Measurements from ENCODE around the gene TSHZ2.
"Not testable (repeated sequence)": the region's sequence is repeated elsewhere in the genome, so short reads cannot be mapped to it uniquely, and the experiment has no call there.

TSHZ2 gene

DNA sequence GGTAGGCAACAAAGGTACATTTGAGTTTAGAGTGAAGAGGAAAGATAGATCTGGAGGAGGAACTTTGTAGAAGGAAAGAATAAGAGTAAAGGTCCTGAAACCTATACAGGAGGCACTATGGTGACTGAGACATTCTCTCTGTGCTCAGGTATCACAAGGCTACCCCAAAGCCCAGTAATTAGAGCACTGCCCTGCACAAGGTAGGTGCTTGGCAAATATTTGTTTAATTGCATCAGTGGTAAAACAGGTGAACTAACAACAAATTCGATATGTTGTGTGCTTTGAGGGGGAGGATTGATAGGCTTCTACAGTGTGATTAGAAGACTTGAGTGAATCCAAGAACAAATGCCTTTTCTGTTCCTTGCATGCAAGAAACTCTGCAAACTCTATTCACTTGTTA lies 6.8 kb upstream of the TSHZ2 start:
- DNase-seq: no peak

DNA sequence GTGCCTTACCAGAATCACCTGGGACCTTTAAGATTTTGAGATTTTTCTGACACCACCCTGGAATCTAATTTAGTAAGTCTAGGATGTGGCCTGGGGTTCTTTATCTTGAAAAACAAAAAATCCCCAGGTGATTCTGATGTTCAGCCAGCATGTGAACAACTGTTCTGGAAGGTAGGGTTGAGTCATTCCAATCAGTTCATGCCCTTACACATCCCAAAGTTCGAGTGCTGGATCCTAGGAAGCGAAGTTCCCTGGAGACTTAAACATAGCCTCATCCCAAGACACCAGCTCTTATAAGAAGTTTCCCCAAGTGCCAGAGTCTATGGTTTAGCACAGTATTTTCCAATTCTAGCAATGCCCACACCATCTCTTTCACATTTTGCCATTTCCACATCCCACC lies 6.3 kb upstream of the TSHZ2 start:
- DNase-seq: no peak

DNA sequence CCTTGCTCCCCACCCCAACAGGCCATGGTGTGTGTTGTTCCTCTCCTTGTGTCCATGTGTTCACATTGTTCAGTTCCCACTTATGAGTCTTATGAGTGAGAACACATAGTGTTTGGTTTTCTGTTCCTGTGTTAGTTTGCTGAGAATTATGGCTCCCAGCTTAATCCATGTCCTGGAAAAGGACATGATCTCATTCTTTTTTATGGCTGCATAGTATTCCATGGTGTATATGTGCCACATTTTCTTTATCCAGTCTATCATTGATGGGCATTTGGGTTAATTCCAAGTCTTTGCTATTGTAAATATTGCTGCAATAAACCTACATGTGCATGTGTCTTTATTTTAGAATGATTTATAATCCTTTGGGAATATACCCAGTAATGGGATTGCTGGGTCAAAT lies 5.6 kb upstream of the TSHZ2 start:
- DNase-seq: not testable (repeated sequence)

DNA sequence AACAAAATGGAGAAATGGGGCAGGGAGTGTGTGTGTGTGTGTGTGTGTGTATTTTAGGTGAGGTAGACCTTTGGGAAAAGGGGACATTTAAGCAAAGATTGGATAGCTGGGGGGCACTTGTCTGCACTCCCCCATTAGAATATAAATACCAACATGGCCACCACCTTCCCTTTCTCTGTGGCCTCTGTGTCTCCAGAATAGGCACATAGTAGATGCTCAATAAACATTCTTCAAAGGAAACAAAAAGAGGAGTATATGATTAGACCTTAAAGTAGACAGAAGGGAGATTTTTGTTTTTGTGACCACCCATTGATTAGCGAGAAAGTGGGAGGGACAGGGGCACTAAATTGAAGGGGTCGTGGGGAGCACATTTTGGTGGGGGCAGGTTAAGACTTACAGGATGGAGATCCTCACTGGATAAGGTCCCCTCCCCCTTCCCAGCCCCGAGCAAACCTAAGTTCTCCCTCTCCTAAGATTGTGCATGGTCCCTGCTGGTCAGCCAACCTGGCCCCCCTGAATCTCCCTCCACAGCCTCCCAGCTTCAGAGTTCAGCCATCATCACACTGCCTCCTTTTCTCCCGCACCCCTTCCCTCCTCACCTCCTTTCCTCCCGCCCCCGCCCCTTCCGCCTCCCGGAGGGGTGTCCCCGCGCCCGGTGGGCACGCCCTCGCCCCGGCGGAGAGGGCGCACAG lies 514 bp upstream of the TSHZ2 start:
- no peak for DNase-seq

DNA sequence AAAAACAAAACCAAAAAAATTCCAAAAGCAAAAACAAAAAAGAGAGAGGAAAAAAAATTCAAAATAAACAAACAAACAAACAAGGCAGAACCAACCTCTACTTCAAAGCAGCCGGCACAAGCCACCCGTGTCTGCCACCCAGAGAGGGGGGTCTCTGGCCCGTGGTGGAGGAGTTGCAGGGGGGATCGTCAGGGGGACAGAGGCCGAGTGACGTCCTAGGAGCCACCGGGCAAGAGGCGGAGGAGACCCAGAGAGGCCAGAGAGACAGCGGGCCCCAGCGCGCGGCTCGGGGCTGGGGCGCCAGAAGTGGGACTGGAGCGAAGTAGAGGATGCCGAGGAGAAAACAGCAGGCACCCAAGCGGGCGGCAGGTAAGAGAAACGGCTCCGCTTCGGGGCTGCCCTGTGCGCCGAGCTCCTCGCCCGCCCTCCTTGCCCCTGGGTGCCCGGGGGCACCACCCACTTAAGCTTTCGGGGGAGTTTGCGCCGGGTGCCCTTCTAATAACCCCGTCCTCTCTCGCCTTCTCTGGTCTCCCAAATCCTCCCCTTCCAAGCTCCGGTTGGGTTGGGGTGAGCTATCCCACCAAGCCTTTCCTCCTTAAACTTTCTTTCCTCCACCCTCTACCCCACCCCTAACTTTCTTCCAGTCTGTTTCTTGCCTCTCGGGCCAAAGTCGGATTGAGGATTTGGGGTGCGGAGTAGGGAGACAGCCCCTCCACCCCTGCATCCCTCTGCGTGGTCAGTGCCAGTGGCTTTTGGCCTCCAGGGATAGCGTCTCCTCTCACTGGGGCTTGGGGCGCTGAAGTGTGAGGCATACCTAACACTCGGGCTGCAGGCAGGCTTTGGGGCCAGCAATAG lies 1.0 kb downstream of the TSHZ2 start:
- no peak for DNase-seq

DNA sequence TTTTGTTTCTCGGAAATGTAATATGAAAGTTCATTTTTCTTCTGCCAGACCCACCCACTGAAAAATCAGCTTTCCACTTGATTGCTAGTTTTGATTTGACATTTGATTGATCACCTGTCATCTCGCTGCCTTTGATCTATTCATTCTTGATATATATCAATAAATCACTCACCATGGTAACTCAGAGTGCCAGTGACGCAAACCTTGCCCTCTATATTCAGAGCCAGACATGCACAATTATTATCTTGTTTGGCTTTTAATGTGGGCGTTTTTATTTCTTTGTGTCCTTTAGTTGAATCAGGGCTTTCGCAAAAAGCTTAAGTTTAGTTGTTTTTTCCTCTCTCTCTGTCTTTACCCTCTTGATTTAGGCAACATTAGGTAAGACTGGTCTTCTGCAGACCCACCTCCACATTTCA lies 2.0 kb downstream of the TSHZ2 start:
- DNase-seq: no peak

DNA sequence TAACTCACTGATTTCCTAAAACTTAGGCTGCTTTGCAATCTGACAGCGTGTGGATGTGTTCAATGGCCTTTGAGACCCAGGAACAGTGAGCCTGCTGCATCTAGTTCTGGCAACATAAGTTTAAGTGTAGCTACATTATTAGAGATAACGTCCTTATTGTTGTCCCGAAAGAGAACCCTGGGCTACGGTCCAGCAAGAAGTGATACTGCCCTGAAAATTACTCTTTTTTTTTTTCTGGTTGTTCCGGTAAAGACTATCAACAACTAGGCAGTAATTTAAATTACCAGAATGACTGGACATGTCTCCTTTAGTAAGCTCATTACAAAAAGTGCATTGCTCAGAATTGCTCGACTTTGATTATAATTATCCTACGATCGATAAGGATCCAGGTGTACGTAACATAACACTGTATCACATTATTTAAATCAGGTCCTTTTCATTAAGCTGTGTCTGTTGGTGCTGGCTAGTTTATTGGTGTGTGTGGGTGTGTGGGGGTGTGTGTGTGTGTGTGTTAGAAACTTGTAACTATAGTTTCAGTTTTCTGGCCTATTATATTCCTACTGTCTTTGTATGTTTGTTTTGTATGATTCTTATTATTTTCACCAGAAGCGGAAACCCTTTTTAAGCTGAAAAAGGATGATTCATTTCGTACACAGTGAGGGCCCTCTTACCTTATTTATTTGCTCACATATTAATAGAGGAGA lies 3.0 kb downstream of the TSHZ2 start:
- DNase-seq: no peak

DNA sequence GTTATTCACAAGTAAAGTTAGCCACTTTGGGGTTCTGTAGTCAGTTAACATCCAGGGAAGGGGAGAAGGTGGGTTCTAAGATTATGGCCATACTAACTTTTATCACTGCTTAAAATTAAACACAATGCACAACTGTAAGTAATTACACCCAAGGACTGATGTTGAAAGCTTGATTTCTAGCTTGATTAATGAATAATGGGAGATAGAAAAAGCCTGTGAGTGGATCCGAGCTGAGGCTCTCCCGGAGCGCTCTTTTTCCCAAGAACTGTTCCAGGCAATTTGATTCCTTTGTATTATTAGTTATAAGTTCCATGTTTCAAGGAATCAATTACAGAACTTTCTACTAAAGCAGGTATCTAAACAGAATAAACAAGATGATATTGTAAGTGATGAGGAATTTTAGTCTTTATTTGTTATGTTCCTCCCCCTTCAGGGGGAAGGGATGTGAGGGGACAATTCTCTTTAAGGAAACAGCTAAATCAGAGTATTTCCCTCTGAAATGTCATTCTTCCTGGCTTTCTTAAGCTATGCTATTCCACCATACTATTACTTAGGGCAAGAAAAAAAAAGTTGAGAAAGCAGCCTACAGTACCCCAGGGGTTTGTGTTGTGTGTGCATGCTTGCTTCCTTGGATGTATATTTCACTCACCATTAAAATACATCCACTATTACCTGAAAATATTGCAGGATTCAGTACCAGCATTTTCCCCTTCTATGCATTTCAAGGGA lies 3.8 kb downstream of the TSHZ2 start:
- no peak for DNase-seq

DNA sequence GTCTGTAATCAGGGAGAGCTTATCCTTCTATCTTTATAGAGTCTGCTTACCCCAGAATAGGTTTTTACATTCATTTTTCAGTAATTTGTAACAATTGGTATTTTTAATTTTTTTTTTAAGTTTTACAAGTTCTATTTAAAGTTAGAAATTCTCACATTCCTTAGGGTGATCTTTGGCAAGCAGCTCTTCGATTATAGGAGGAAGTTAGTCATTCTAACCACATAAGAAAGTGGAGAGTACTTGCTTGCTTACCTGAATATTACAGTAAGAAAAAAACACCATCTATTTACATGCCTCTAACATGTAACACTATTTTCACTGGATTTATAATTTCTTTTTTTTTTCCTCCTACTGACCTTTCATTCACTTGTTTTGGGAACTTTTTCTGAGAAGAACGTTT lies 6.7 kb downstream of the TSHZ2 start:
- DNase-seq: no peak

DNA sequence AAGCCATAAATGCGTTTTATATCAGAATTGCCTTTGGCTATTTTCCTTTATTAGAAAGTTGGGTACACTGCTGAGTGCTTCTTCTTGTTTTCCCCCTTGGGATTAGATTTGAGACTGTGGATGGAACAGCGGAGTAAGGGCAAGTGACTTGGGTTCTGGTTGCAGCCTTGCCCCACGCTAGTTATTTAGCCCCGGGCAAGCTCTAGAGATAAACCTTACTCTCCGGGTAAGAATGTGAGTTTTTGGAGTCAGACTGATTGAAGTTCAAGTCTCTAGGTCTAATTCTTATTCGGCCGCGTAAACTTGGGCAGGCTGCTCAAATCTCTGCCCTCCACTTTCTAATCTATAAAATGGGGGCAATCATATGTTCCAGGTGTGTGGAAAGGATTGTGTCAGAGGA lies 8.9 kb downstream of the TSHZ2 start:
- no peak for DNase-seq

DNA sequence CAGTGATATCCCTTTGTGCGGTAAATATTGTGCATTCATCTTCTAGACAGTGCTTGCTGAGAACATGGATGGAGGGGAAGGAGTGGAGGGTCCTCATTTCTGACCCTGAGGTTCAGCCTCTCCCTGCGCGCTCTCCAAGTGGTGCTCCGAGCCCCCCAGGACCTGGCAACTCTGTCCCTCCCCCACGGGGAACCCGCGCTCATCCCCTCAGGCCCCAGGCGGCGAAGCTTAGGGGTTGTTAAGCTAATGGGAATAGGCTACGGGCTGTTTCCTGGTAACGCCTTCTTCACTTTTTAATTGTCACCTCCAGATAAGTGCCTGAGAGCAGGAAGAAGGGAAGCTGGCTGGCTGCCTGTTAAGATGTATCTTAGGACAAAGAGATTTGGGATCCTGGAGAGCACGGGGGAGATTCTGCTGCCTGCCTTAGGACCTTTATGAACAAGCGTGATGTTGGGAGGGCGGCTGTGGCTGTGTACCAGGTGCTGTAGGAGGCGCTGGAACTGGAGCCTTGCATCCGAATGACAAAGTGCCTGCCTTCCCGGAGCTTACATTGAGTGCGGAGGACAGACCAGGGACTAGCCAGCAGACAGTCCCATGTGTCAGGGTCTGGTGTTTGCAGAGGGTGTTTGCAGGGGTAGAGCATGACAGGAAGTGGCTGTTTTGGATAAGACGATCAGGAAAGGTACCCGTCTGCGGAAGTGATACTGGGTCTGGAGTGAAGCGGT lies 11.7 kb downstream of the TSHZ2 start:
- no peak for DNase-seq

DNA sequence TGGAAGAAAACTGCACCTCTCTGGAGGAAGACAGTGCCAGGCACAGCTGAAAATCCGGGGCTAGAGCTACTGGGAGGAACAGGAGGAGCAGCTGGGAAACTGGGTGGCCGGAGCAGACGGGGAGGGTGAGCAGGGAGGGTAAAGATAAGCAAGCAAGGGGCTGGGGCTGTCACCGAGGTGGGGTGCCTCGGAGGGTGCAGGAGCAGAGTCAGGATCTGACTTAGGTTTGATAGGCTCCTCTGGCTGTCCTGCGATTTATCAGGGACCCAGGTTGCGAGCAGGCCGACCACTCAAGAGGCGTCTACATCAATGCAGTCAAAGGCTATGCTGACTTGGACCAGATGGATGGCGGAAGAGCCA lies 12.3 kb downstream of the TSHZ2 start:
- no peak for DNase-seq

DNA sequence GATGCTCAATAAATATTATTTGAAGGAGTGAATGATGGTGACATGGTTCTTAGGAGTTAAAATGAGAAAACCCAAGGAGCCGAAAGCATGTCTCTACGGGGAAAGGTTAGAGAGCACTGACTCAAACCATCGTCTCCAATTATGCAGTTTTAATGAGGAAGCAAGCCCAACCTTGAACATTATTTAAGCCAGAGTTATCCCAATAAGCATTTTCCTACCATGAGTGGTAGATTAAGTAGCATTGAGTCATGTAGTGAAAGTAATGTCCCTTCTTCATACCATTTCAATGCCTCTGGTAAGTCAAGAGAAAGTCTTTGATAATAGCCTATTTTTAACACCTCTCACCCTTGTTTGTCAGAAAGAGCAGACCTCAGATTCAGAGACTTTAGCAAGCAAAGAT lies 13.5 kb downstream of the TSHZ2 start:
- no peak for DNase-seq

DNA sequence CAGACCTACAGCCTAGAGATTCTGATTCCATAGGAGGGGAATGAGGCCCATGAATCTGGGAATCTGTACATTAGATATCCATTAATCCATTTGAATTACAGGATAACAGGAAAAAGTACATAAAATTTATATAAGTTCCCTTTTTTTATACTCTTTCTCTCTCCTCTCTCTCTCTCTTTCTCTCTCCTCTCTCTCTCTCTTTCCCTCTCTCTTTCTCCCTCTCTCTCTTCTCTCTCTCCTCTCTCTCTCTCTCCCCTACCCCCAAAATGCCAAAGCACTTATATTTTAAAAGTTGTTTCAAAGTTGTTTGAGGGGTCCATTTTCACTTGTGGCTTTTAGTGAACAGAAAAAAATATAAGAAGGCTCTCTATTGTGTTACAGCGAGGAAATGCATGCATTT lies 15.1 kb downstream of the TSHZ2 start:
- DNase-seq: no peak

DNA sequence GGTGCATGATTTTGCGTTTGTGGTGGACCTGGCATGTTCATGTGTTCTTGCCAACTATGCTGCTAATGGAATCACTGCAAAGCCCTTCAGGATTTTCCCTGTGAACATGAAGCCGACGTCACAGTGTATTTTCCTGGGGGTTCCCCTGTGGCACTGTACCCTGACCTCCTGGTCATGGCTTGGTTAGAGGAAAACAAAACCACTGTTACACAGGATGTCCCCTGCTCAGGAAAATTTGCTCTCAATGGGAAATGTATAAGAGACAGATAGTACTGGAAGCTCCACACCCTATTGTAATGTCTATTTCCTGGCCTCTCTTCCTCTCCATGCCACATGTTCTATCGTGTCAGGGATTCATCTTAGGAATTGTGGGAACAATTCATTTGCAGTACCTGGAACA lies 19.7 kb downstream of the TSHZ2 start:
- no peak for DNase-seq

DNA sequence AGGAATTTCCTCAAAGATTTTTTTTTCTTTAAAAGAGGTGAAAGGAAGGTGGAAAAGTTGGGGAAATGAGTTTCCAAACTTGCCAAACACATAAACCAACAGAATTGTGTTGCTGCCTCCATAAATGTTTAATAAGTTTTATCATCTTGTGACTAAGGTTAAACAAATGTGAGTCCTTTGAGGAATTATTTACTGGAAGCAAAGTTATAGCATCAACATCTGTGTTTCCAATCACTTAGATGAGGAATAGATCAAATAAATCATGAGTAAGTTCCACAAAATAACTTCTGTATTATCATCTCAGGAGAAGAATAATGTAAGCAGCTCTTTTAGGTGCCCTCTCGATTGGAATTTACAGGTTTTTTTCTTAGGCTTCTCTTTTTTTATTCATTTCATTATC lies 20.5 kb downstream of the TSHZ2 start:
- DNase-seq: no peak

DNA sequence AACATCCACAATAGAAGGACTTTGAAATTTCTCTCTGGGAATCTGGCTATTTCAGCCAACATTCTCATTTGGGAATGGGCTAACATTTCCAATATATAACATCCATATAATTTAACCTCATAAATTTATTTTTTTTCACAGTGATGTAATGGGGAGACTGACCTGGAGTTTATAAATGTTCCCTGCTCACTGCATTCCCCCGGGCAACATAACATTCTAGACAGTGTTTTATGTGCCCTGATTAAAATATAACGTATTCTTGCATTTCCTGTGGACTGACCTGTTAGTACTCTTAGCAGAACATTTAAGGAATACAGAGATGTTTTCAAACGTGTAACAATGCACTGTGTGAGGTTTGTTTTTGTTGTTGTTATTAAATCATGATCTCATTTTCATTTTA lies 20.9 kb downstream of the TSHZ2 start:
- no peak for DNase-seq

DNA sequence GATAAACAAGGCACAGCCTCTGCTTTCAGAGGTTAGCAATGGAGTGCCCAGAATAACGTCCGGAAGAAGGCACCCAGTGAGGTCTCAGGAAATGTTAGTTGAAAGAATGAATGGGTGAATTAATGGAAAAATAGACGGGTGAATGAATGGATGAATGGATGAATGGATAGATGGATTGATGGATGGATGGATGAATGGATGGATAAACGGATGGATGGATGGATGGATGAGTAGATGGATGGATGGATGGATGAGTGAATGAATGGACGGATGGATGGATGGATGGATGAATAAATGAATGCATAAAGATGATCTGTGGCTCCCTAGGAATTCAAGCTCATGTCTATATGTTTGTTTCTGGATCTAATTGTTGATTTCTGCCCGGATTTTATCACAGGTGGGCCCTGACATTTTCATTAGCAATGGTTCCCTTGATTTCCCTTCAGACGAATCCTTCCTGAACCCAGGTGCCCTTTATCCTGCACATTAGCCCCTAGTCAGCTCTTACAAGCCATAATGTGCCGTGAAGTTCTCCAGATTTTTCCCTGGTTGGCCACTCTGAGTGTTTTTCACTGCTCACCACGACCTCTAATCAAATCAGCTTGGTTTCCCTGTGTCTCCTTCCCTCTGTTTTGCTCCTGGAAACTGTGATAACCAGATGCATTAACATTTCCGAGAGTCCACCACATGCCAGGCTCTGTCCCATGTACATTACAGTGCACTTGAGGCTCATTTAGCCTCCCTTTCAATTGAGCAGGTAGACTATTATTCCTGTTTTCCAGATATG lies 22.2 kb downstream of the TSHZ2 start:
- DNase-seq: no peak

DNA sequence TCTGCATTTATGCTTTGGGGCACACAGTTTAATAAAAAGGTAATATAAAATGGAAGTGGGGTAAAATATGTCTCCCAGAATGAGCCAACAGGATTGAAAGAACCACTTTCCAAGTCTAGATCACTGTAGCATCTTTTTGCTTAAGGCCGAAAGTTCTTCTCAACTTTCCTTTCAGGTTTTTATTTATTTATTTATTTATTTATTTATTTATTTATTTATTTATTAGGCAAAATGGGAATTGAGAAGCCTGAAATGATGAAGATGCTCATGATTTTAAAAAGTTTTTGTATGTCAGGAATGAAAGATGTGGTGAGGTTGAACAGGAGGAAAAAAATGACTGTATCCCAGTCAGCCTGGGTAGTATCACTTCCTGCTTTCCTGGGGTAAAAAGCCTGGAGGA lies 24.0 kb downstream of the TSHZ2 start:
- DNase-seq: no peak

DNA sequence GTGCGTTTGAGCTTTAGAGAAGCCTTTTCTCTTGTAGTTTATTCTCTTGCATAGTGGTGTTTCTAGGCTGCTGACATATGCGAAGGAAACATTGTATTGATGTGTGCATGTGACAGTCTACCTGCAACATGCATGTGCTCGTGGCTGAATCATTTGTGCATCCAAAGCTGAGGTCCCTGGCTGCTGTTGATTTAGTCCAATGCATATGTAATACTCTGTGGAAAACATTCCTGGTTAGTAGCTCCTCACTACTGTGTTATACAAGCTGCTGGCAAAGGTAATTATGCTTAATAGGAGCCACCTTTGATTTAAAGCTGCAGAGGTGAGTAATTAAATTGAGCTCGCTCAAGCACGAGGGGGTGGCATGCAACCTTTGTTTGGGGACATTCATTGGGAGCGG lies 24.5 kb downstream of the TSHZ2 start:
- no peak for DNase-seq

DNA sequence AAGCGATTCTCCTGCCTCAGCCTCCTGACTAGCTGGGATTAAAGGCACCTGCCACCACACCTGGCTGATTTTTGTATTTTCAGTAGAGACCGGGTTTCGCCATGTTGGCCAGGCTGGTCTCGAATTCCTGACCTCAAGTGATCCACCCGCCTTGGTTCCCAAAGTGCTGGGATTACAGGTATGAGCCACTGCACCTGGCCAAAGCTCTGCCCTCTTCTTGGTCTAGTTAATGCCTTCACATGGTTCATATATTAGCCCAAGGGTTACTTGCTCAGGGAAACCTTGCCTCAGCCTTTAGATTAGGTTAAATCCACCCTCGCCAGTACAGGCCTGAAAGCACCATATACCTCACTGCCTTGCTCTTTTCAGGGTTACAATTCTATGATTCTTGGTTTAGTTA lies 26.1 kb downstream of the TSHZ2 start:
- no peak for DNase-seq

DNA sequence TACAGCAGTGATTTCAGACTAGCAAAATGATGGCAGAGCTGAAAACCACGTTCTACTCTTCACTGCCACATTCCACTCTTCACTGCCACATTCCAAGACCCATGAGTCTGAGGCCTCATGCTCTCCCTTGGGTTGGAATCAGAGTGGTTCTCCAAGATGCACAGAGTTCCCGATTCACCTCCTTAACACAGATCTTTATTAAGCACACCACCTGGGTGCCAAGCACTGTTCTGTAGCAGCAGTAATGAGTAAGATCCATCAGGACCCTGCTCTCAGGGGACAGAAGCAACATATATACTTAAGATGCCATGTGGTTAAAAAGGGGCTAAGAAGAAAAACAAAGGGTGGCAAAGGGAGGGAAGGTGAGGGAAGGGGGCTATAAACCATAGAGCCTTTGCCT lies 26.9 kb downstream of the TSHZ2 start:
- no peak for DNase-seq

Measured in suppressor macrophage treated with lipopolysaccharide for 4 hours (primary cell).